Heart left ventricle (tissue), 13 donors: Measurements from ENCODE around the gene FNBP1.

Source experiments
- CTCF ChIP-seq, 12 donors: fragments of 200-600 bp; sonication (generic) in 4 of 12; IDR thresholded peaks; one replicate each; pipeline versions ENCODE4 v1.5.0 to v1.8.0; 2018 to 2022; ENCODE audit warnings: antibody characterized with exemption in 12 of 12, mild to moderate bottlenecking in 5 of 12
- POLR2A ChIP-seq, 2 donors: fragments of 450-650 bp; IDR thresholded peaks; one replicate each; pipeline ENCODE4 v1.6.1; 2017; ENCODE audit warnings: antibody characterized with exemption in 2 of 2, mild to moderate bottlenecking in 2 of 2, moderate library complexity in 2 of 2
- donor health status: ischemic (EF 13 %, LVEDD 7.1; RV severe dilation, severe dysfunction).
- donor health status: DM: no; HTN: yes; CAD: no.
- donor health status: DM: no; HTN: no; CAD: no.
- donor health status: ischemic (EF 25% LVEDD 6.9; RV normal size, moderate dysfunction).
- donor health status: ischemic (EF 25% LVEDD 5.7; RV mildly dilated, moderate dysfunction).
- donor health status: ischemic (EF 35%, LVEDD 5.7; RV mildly dilated, moderate dysfunction).
- donor health status: nonischemic (EF 11% LVEDD 7.7; RV severe dilation, severe dysfunction).
- donor health status: DM: yes; HTN: yes; CAD: no.
- donor health status: PGD.
- donor health status: ischemic (EF 29% LVEDD 5.4; RV normal size, mild dysfunction).
- donor health status: nonischemic (EF 23%, LVEDD 6.1; RV moderate dilation, normal function).

DNA sequence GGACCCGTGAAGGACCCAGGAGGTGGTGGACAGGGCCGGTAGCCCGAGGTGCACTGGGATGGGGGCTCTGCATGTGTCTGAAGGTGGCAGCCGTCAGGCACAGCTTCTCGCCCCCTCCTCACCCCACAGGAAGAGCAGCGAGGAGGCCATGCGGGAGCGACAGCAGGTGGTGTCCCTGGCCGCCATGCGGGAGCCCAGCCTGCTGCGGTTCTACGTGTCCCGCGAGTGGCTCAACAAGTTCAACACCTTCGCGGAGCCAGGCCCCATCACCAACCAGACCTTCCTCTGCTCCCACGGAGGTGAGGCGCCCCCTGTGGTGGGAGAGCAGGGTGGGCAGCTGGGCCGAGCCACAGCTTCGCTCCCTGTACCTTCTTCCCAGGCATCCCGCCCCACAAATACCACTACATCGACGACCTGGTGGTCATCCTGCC, 167.8 kb downstream of the FNBP1 start:
- TF ChIP-seq POLR2A (IDR thresholded peaks at IDR 0.05) (no peak), CTCF (IDR thresholded peaks at IDR 0.05) (no peak)
